NCI-H1417 (cell line): ENCODE results near the gene PARD3.

ENCODE experiments used
- DNase-seq, 3 experiments: peaks; one replicate each; lab custom pipeline; 2025; lab: John Stamatoyannopoulos, UW

The PARD3 gene

DNA sequence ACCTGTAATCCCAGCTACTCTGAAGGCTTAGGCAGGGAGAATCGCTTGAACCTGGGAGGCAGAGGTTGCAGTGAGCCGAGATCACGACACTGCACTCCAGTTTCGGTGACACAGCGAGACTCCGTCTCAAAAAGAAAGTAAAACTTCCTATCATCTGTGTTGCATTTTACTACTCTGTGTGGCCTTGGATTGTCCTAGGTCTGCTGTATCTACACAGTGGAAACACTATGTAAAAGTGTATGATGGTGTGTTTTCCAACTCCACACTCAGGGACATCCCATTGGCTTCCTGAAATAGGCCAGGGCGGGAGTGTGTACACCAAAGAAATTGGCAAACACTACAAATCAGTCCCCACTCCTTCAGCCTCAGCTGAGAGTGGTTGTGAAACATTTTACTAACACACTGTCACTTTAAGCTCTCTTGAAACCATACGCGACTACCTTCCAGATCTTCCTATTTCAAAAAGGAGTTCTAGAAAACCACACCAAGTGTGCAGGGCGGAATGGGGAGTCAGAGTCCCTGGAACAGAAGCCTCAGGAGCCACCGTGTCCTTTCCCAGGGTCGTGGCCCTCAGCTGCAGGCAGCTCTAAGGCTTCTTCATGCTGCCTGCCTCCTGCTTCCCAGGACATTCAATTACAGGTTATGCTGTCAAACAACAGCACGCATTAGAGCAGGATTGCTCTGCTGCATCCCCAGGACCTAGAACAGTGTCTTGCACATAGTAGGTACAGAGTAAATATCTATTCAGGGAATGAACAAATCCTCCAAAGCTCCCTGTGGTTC lies 275.4 kb downstream of the PARD3 start:
- no peak for DNase-seq

DNA sequence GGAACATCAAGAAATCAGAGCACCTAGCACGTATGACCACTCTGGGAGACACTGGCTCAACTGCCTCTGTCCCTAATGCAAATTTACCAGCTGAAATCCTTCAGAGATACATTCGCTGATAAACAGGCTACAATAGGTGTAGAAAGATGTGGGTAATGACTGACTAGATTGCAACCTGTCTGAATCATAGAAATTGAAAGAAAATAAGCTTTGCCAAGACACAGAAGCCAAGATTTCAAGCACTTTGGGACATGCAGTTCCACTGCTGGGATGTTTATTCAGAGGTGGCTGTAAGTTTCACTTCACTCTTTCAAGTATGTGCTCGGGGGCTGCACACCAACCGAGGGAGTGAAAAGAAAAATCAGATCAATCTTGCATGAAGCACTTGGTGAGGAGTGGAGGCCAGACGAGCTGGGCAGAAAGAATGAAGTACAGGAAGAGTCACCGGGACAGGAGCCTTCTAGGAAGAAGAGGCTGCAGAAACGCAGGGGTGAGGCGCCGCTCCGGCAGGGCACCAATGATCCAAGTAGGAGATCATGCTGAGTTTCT lies 276.7 kb downstream of the PARD3 start:
- DNase-seq: no peak

DNA sequence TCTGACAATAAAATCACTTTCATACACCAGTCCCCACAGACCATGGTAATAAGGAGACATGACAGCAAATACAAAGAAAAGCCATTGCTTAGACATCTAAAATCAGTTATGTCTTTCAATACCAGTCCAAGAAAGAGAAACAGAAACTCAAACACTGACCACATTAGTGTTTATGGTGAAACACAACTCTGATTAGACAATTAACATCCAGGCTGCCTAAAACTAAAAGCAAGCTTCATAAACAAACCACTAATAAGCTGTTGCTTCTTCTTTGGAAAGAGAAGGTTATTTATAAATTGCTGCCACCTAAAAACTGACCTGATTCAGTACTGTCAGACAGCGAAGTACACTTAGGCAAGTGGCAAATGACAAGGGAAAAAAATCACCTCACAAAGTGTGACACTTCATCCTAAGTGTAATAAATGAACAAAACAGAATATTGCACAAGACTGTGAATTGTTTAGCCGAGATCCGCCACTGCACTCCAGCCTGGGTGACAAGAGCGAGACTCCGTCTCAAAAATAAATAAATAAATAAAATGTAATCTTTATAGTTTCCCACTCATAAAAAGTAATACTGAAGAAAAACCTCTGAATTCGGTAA lies 277.4 kb downstream of the PARD3 start:
- DNase-seq: no peak

DNA sequence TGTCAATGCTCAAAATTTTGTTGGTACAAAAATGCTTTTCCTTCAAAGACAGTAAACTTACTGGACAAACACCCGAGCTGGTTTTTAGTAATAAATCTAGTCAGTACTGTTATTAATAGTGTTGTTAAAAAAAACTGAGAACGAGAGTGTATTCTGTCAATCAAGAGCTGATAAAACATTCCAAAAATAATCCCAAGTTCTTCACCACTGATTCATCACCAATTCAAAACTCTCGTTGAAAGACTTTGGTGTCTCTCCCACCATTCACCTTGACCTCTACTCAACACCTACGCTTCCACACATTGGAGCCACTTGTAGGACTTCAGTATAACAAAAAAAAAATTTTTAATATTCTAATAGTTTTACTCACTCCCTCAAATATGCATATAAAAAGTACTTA lies 279.2 kb downstream of the PARD3 start:
- no peak for DNase-seq

- DNase-seq: no peak
These were observed 284.3 kb downstream of the PARD3 start for GRCh38 chr10:34530778-34531177.

- DNase-seq: peak in 2 of 3 experiments; percentile 34 to 59
These were observed 286.8 kb downstream of the PARD3 start for GRCh38 chr10:34528320-34528719.

DNA sequence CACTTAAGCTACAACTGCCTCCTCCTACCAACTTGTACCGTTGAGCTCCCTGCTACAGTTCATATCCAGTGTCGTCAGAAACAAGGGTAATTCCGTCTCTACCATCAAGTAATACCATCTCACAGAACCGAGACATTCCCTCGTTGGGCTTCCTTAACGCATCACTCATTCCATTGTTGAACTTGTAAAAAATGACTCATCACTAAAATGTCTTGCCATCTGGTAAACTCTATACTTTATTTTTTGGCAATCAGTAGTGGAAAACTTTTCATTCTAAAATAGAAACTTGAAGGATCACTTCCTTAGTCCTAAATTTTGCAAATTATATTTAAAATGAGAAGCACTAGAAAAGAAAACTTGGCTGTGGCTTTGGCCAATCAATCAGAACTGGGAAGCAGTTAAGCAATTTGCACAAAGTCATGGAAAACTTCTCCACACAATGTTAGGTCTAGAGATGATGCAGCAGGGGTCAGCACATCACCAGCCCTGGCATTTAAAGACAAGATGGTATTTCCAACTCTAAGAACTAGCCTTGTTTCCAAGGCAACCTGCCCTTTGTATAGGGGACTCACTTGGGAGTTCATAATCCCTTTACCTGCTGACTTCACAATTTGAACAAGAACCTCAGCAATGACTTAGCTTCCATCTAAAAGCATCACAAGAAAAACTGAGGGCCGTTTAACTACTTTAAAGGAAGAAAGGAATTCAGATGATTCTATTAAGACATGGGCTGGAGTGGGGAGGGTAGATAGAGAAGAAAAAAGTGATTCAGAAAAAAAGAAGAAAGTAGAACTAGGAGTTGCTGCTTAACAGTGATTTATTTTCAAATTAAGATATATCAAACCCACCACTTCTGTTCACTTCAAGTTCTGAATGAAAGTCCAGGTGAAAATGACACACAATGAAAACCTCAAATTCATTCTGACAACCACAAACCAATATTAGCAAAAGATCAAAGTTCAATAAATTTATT lies 288.1 kb downstream of the PARD3 start:
- DNase-seq: peak in 1 of 3 experiments; percentile 10

DNA sequence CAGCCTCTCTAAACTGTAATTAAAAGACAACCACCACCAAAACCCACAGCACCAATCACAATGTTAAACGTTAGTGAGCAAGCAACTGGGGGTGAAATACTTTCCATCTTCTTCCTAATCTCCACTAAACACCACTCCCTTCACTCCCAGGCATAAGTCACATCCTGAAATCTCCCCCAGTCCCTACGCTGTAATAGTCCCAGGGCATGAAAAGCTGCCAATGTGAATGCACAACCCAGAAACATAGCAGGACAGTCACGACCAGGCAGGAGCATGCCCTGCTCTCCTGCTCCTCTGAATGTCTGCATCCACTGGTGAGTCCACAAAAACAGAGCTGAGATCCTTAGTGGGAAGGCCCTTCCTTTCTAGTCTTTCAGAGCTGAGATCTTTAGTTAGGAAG lies 288.9 kb downstream of the PARD3 start:
- no peak for DNase-seq

GRCh38 chr10:34524369-34525091 lies 290.6 kb downstream of the PARD3 start:
- DNase-seq: no peak

DNA sequence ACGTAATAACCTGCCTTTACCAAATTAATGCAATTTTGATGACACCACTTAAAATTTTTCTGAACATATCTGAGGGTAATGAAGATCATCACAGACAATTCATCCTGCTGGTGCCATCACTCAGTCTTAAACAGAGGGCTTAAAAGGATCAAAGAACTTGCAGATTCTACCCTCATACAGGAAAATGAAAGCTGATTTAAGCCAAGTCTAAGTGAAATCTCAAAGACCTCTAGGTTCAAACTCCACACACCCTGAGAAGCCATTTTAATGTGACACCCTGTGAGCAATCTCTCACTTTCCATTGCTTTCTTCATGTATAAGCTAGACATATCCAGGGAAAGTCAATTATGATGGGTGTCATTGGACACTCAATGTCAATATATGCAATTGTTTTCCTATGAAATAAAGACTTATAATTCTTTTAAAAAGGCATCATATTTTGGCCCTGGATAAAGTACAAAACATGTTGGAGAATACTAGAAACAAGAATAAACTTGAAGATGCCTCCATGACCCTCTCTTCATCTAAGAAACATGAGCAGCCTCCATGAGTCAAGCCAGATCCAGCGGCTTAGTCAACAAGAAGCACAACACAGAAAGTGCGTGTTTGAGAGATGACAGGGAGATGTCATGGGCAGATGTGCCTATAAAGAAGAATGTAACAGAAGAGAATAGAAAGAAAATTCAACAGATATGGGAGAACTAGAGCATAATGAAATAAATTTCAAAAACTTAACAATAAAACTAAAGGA lies 291.9 kb downstream of the PARD3 start:
- DNase-seq: no peak

DNA sequence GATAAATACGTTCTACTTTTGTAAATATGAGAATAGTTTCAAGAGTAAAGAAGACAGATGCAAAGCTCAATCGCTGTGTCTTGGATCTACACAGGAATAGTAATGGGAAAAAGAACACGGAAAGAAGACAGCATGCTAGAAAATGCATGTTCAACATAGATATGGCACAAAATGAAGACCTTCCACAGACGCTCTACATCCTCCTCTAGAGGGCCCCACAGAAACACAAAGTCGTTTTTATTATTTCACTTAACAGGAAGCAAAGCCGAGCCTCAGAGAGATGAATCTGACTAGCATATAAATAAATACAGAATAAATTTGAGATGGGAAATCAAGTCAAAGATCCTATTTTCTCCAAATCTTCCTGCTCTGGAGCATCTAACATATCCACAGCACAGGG lies 292.6 kb downstream of the PARD3 start:
- DNase-seq: no peak

- DNase-seq: no peak
These were observed 294.6 kb downstream of the PARD3 start for GRCh38 chr10:34520510-34520909.

- DNase-seq: peak in 2 of 3 experiments; percentile 46 to 86
These were observed 295.0 kb downstream of the PARD3 start for GRCh38 chr10:34520084-34520483.

DNA sequence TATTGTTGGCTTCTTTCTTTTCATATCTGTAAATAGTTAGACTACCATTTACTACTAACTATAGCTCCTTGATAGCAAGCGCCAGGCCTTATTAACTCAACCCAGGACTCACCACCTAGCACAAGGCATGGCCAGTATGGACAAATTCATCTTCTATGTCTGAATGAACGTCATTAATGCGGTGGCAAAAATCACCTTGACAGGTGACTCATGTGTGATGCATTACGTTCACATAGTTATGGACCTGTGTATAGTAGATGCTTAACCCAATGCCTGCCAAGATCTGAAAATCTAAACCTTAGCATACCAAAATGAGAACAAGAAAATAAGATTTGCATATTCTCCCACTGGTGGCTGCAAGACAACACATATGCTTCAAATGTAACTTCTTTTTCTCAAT lies 300.8 kb downstream of the PARD3 start:
- DNase-seq: no peak

DNA sequence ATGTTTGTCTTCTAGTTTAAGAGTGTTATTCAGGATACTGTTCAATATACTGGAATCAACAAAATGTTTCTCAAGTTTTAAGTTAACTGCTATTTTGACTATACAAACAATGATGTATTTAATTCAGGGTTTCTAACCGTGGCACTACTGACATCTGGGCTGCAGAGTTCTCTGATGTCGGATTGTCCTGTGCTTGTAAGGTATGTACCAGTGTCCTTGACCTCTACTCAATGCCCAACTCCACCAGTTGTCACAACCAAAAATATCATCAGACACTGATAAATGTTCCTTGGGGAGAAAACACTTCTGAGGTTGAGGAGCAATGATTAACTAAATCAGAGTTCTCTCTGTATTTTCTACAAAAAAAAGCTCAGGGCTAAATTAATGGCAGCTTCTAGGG lies 301.5 kb downstream of the PARD3 start:
- DNase-seq: no peak

GRCh38 chr10:34507217-34507616 lies 307.9 kb downstream of the PARD3 start:
- DNase-seq: peak; percentile 2 to 96 (median 64)

DNA sequence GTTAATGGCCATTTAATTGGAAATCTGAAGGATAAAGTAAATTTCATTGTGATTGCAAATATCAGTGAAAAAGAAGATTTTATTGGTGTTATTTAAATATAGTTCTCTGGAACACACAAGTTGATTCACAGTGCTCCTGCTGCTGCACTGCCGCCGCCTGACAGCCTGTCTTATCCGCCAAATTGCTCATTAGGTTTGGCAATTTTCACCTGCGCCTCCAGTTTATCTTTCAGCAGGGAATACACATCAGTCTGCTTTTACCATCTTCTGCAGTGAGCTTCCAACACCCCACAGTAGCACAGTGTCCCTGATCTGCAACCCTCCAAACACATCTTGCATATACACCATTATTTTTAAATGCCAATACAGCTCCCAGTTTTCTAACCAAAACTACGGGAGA lies 308.3 kb downstream of the PARD3 start:
- peak in 2 of 3 experiments; percentile 58 to 88 for DNase-seq

DNA sequence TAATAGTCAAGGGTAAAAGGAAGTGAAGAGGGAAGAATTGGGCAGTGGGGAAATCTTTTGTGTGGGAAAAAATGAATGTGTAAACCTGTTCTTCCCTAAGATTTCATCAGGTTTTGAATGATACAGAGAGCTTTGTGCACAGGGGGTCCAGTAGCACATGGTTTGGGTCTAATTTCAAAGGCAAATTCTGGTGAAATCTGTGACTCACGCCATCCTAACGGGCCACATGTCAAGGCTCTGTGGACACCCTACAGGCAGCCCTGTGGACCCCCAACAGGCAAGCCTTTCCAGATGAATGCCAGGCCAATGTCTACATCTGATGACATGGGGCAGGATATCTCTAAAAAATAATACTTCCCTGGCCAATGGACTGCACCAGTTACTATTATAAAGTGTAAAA lies 309.8 kb downstream of the PARD3 start:
- DNase-seq: no peak

DNA sequence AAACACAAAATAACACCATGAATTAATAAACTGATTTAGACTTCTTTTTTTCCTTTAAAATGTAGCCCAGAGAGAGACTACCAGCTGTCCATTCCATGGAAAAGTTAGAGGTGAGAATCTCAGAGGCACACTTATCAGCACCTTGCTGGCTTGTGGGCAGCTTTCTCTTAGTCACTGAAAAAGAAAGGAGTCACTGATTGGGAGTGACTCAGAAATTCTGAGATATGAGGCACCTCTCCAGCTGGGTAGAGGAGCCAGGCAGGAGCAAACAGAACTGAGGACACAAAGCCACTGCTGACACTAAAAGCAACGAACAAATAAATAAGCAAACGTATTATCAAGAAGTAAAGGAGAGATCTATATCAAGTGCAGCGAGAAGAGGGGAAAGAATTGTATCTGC lies 310.6 kb downstream of the PARD3 start:
- peak in 1 of 3 experiments; percentile 53 for DNase-seq

- DNase-seq: no peak
These were observed 311.4 kb downstream of the PARD3 start for GRCh38 chr10:34503704-34504103.
